Retinal pigment epithelial cell (primary cell): ENCODE measurements around the gene EIF4H.

Source experiments
- DNase-seq: peaks from one replicate; pipeline ENCODE4 v3.0.0-alpha.2; 2010; ENCODE audit warnings: low read depth
- H3K4me3 ChIP-seq: 2 replicates; pipeline ENCODE4 v1.5.1; 2011; ENCODE audit warnings: mild to moderate bottlenecking, low read length, control low read depth, moderate library complexity
- TF ChIP-seq, protein P1 (sequence below): conservative IDR thresholded peaks from 2 replicates; pipeline ENCODE4 v1.5.1; 2011; ENCODE audit warnings: low read depth, low read length, control low read depth, inconsistent platforms

Gene EIF4H

DNA sequence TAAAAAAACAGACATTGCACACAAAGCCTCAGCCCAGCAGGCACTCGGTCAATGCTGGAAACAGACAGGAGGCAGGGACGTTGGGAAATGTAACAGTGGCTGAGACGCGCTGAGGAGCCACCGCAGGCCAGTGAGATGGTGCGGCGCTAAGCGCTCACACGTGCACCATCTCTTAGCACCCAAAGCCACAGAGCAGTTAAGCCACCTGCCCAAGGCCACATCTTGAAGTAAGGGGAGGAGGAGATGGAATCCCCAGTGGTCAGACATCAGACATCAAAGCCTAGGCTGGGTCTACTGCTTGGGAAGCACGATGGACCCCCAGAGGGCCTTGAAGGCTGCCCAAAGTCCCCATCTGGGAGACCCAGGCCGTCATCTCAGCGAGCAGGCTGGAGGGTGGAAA, 51.2 kb downstream of the EIF4H start:
- TF ChIP-seq, protein P1, sequence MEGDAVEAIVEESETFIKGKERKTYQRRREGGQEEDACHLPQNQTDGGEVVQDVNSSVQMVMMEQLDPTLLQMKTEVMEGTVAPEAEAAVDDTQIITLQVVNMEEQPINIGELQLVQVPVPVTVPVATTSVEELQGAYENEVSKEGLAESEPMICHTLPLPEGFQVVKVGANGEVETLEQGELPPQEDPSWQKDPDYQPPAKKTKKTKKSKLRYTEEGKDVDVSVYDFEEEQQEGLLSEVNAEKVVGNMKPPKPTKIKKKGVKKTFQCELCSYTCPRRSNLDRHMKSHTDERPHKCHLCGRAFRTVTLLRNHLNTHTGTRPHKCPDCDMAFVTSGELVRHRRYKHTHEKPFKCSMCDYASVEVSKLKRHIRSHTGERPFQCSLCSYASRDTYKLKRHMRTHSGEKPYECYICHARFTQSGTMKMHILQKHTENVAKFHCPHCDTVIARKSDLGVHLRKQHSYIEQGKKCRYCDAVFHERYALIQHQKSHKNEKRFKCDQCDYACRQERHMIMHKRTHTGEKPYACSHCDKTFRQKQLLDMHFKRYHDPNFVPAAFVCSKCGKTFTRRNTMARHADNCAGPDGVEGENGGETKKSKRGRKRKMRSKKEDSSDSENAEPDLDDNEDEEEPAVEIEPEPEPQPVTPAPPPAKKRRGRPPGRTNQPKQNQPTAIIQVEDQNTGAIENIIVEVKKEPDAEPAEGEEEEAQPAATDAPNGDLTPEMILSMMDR, result no peak
- no peak overlapping the region for H3K4me3 ChIP-seq
- DNase-seq, result no peak

DNA sequence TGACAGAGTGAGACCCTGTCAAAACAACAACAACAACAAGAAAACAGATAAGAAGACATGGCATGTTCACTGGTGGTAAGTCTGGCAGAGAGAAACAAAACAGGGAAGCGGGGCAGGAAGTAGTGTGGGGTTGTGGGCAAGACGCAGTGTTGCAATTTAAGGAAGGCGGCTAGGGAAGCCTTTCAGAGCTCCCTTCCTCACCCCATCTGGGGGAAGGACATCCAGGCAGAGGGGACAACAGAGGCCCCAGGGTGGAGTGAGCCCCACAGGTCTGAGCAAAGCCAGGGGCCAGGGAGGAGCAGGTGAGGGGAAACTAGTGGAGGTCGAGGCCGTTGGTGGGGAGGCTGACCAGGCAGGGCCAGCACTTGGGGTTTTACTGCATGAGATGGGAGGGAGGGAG, 52.5 kb downstream of the EIF4H start:
- TF ChIP-seq, protein P1, result no peak
- DNase-seq, result no peak
- no peak overlapping the region for H3K4me3 ChIP-seq

DNA sequence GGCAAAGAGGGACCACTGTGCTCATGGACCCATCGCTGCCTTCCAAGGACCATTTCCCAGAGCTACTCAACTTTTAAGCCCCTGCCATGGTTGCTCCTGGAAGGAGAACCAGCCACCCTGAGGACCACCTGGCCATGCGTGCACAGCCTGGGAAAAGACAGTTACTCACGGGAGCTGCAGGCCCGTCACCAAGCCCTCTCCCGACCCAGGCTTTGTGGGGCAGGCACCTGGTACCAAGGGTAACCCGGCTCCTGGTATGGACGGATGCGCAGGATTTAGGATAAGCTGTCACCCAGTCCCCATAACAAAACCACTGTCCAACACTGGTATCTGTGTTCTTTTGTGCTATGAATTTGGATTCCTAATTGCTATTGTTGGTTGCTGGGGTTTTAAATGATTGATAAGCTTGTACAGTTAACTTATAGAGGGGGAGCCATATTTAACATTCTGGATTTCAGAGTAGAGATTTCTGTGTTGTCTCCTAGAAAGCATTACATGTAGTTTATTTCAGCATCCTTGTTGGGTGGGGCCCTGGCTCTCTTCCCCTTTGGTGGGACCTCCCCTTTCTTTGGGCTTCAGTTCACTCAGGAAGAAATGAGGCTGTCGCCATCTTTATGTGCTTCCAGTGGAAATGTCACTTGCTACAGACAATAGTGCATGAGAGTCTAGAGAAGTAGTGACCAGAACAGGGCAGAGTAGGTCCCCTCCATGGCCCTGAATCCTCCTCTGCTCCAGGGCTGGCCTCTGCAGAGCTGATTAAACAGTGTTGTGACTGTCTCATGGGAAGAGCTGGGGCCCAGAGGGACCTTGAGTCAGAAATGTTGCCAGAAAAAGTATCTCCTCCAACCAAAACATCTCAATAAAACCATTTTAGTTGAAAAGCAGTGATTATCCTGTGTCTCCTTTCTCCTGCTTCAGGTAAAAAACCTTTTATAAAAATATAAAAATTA, 55.1 kb downstream of the EIF4H start:
- DNase-seq, result no peak
- H3K4me3 ChIP-seq, result no peak overlapping the region

DNA sequence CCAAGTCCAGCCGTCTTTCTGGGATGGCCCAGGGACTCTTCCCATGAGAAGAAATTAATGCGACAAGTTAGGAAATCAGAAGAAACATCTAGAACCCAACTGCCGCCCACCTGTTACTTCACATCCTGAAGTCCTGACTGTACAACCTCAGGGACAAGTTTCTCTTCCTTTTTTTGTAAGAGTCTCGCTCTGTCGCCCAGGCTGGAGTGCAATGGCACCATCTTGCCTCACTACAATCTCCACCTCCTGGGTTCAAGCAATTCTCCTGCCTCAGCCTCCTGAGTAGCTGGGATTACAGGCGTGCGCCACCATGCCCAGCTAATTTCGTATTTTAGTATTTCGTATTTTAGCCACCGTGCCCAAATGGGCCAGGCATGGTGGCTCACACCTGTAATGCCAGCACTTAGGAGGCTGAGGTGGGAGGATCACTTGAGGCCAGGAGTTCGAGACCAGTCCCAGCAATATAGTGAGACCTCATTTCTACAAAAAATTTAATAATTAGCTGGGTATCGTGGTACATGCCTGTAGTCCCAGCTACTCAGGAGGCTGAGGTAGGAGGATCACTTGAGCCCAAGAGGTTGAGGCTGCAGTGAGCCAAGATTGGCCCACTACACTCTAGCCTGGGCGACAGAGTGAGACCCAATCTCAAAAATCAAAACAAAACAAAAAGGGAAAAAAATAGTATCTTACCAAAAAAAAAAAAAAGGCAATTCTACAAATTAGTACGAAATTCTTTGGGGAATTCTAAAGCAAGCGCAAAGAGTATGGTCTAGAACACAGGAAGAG, 56.5 kb downstream of the EIF4H start:
- no peak overlapping the region for H3K4me3 ChIP-seq
- TF ChIP-seq, protein P1, result no peak
- no peak for DNase-seq

More for the DNA sequence above, 55.1 kb downstream of the EIF4H start:
- TF ChIP-seq, protein P1, result no peak

DNA sequence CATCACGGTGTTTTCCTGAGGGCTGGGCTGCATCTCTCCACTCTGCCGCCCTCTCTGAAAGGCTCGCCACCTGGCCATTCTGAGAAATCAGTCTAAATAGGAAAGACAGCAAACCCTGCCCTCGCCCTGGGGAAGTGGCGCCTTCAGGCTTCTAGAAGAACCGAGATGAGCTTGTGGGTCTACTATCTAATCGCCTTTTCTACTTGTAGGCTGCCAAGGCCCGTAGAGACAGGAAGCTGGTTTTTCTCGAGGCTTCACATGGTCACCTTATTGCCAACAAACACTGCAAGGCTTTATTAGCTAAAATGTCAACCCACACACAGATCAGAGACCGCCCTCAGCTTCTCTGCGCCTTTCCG, 57.1 kb downstream of the EIF4H start:
- no peak overlapping the region for H3K4me3 ChIP-seq
- TF ChIP-seq, protein P1, result no peak

DNA sequence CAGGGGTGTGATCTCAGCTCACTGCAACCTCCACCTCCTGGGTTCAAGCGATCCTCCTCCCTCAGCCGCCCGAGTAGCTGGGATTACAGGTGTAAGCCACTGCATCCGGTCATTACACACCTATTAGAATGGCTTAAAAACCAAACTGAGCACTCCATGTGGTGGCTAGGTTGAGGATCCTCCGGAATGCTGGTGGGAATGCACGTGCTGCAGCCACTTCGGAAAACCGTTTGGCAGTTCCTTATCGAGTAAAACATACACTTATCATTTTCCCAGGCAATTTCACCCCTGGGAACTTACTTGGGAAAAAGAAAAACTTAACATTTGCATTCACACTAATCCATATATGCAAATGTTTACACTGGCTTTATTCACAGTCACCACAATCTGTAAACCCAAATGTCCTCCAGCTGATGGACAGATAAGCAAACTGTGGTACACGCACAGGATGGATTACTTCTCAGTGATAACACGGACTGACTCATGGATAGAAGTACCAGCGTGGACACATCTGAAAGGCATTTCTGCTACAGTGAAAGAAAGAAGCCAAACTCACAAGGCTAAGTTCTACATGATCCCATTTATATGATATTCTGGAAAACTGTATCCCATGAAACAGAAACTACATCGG, 59.6 kb downstream of the EIF4H start:
- TF ChIP-seq, protein P1, result no peak
- no peak overlapping the region for H3K4me3 ChIP-seq
- DNase-seq, result no peak

More for the DNA sequence above, 57.1 kb downstream of the EIF4H start:
- DNase-seq, result no peak
